ENCODE data around the gene RNASE13. TPM values are rescaled to one million over a fixed set of nuclear protein-coding genes. Genes with fewer than 3 reads are reported as not detected.

RNASE13 gene
- total RNA-seq, 1 experiment from 2014 or later: not detected

- no peak for DNase-seq (ENCODE audit: low spot score)
- Mint-ChIP-seq H3K27me3 (ENCODE audit: low read depth) (no peaks in the 10 kb centered on the region; the same call in 1 of the 2 replicates), H3K27ac (no peak overlapping the region), H3K4me3 (no peak overlapping the region), H3K4me1 (peaks cover 21% of the 10 kb centered on the region), H3K9me3 (no peaks in the 10 kb centered on the region), H3K36me3 (peaks cover 52% of the 10 kb centered on the region)
- CTCF ChIA-PET: interaction anchor here (0.9 to 5.6 kb wide), 7 partner anchors 18 to 96 kb away, joined by 3 to 78 read pairs (median 9); no protein-coding TSS in a partner anchor
- no peak for ATAC-seq
- TF ChIP-seq MAX (CRISPR knock-in tag; IDR thresholded peaks at IDR 0.05): no peak
- TF ChIP-seq OVOL2 (CRISPR knock-in tag; IDR thresholded peaks at IDR 0.05; ENCODE audit: borderline replicate concordance): no peak
- no peak for TF ChIP-seq ZNF317 (CRISPR knock-in tag; IDR thresholded peaks at IDR 0.05; ENCODE audit: borderline replicate concordance, low read depth)
- POLR2A ChIA-PET: no interaction called here
These were observed 38.1 kb downstream of the RNASE13 start for GRCh38 chr14:20996521-20996920.

- Mint-ChIP-seq H3K36me3 (peaks cover 37% of the 10 kb centered on the region), H3K4me3 (peak within 1 kb of the TSS; percentile 89), H3K27me3 (ENCODE audit: low read depth) (no peaks in the 10 kb centered on the region; the same call in 1 of the 2 replicates), H3K9me3 (no peaks in the 10 kb centered on the region), H3K4me1 (peaks cover 17% of the 10 kb centered on the region), H3K27ac (peak within 1 kb of the TSS; percentile 91; the same call in 1 of the 2 replicates)
- DNase-seq (ENCODE audit: low spot score) (peak; percentile 82), ATAC-seq (peak; percentile 96)
- CTCF ChIA-PET: interaction anchor here (0.9 to 2.3 kb wide), 2 partner anchors 19 kb away, joined by 3 to 12 read pairs; no protein-coding TSS in a partner anchor
- POLR2A ChIA-PET: no interaction called here
- TF ChIP-seq, protein P1, sequence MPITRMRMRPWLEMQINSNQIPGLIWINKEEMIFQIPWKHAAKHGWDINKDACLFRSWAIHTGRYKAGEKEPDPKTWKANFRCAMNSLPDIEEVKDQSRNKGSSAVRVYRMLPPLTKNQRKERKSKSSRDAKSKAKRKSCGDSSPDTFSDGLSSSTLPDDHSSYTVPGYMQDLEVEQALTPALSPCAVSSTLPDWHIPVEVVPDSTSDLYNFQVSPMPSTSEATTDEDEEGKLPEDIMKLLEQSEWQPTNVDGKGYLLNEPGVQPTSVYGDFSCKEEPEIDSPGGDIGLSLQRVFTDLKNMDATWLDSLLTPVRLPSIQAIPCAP (CRISPR knock-in tag; IDR thresholded peaks at IDR 0.05): 0 out of 2 replicates have a peak, but pooled peaks have one; percentile 40
- no peak for TF ChIP-seq ELF4 (CRISPR knock-in tag; IDR thresholded peaks at IDR 0.05; ENCODE audit: low read depth)
- TF ChIP-seq ZMAT4 (CRISPR knock-in tag; IDR thresholded peaks at IDR 0.05): no peak
- peak; percentile 60; the same call in 1 of the 2 replicates for TF ChIP-seq ETV6 (CRISPR knock-in tag; IDR thresholded peaks at IDR 0.05)
- 0 out of 2 replicates have a peak, but pooled peaks have one; percentile 34 for TF ChIP-seq ZBTB43 (CRISPR knock-in tag; IDR thresholded peaks at IDR 0.05)
- 0 out of 2 replicates have a peak, but pooled peaks have one; percentile 30 for TF ChIP-seq USF2 (CRISPR knock-in tag; IDR thresholded peaks at IDR 0.05)
- peak; percentile 61 for TF ChIP-seq GABPB1 (CRISPR knock-in tag; IDR thresholded peaks at IDR 0.05)
- TF ChIP-seq ZNF232 (CRISPR knock-in tag; IDR thresholded peaks at IDR 0.05): no peak
- TF ChIP-seq ATF2 (CRISPR knock-in tag; IDR thresholded peaks at IDR 0.05; ENCODE audit: borderline replicate concordance, low read depth): no peak
- TF ChIP-seq, protein P2, sequence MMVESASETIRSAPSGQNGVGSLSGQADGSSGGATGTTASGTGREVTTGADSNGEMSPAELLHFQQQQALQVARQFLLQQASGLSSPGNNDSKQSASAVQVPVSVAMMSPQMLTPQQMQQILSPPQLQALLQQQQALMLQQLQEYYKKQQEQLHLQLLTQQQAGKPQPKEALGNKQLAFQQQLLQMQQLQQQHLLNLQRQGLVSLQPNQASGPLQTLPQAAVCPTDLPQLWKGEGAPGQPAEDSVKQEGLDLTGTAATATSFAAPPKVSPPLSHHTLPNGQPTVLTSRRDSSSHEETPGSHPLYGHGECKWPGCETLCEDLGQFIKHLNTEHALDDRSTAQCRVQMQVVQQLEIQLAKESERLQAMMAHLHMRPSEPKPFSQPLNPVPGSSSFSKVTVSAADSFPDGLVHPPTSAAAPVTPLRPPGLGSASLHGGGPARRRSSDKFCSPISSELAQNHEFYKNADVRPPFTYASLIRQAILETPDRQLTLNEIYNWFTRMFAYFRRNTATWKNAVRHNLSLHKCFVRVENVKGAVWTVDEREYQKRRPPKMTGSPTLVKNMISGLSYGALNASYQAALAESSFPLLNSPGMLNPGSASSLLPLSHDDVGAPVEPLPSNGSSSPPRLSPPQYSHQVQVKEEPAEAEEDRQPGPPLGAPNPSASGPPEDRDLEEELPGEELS (CRISPR knock-in tag; IDR thresholded peaks at IDR 0.05): 0 out of 2 replicates have a peak, but pooled peaks have one; percentile 54
- peak; percentile 21; the same call in 1 of the 2 replicates for TF ChIP-seq FOXP1 (CRISPR knock-in tag; IDR thresholded peaks at IDR 0.05; ENCODE audit: borderline replicate concordance)
- peak; percentile 86 for TF ChIP-seq NR2C2 (CRISPR knock-in tag; IDR thresholded peaks at IDR 0.05)
- 0 out of 2 replicates have a peak, but pooled peaks have one; percentile 21 for TF ChIP-seq CREM (CRISPR knock-in tag; IDR thresholded peaks at IDR 0.05)
- peak; percentile 91 for TF ChIP-seq NFYB (CRISPR knock-in tag; conservative IDR thresholded peaks at IDR 0.05; ENCODE audit: low read depth)
These were observed 44.6 kb downstream of the RNASE13 start, which contains the start of gene METTL17 for GRCh38 chr14:20989787-20990600. TSS of gene METTL17 (plus strand) at chr14:20989980. CDS start at chr14:20990003, 23 bp downstream.
